Prostate gland (tissue), 2 donors: ENCODE results near the gene MICU1.

Experiments
- POLR2AphosphoS5 ChIP-seq: sonication (generic); formaldehyde crosslinking; IDR thresholded peaks from one replicate; pipeline ENCODE4 v1.6.1; 2017; ENCODE audit warnings: antibody characterized with exemption
- TF ChIP-seq, protein P1 (sequence below), 4 experiments: fragments of 200-600 bp in 2 of 4; fragments of 450-650 bp in 2 of 4; sonication (generic) in 2 of 4; IDR thresholded peaks; 1 replicate in 3 of 4; 2 replicates in 1 of 4; pipeline ENCODE4 v1.5.1; 2016 to 2019; ENCODE audit warnings: antibody characterized with exemption in 4 of 4, mild to moderate bottlenecking in 2 of 4, moderate library complexity in 2 of 4

DNA sequence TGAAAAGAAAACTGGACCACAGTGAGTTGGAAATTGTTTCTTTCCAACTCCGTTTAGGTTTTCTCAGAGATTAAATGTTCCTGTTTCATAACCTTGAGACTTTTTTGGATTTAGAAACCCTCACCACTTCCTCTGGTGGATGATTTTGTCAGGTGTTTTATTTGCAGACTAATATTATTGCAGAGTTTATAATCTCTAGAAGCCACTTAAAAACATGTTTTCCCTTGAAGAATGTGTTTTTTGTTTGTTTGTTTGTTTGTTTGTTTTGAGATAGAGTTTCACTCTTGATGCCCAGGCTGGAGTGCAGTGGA is 520 bp upstream of the MICU1 start:
- TF ChIP-seq, protein P1, sequence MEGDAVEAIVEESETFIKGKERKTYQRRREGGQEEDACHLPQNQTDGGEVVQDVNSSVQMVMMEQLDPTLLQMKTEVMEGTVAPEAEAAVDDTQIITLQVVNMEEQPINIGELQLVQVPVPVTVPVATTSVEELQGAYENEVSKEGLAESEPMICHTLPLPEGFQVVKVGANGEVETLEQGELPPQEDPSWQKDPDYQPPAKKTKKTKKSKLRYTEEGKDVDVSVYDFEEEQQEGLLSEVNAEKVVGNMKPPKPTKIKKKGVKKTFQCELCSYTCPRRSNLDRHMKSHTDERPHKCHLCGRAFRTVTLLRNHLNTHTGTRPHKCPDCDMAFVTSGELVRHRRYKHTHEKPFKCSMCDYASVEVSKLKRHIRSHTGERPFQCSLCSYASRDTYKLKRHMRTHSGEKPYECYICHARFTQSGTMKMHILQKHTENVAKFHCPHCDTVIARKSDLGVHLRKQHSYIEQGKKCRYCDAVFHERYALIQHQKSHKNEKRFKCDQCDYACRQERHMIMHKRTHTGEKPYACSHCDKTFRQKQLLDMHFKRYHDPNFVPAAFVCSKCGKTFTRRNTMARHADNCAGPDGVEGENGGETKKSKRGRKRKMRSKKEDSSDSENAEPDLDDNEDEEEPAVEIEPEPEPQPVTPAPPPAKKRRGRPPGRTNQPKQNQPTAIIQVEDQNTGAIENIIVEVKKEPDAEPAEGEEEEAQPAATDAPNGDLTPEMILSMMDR (IDR thresholded peaks at IDR 0.05) = no peak
- TF ChIP-seq POLR2AphosphoS5 = no peak
